Measurements from ENCODE around the gene MPDU1. TPM values are rescaled to one million over a fixed set of nuclear protein-coding genes. Genes with fewer than 3 reads are reported as not detected.

Gene MPDU1
- total and polyA plus RNA-seq, 2 of the 13 experiments (the other 11 are each of a cell fraction or from before 2014, with no cell fraction given) = 112 to 167 TPM

- TF ChIP-seq ZBTB34 (CRISPR knock-in tag; IDR thresholded peaks at IDR 0.05) (no peak), ZNF329 (CRISPR knock-in tag; IDR thresholded peaks at IDR 0.05; ENCODE audit: low read depth) (no peak), SALL1 (CRISPR knock-in tag; IDR thresholded peaks at IDR 0.05) (peak; percentile 63; the same call in 1 of the 2 replicates), ZNF577 (CRISPR knock-in tag; IDR thresholded peaks at IDR 0.05; ENCODE audit: borderline replicate concordance, low read depth) (no peak), HMG20A (CRISPR knock-in tag; IDR thresholded peaks at IDR 0.05; ENCODE audit: borderline replicate concordance) (peak; percentile 17; the same call in 1 of the 2 replicates), ZNF230 (CRISPR knock-in tag; IDR thresholded peaks at IDR 0.05) (0 out of 2 replicates have a peak, but pooled peaks have one; percentile 35), NR2F6 (IDR thresholded peaks at IDR 0.05) (0 out of 2 replicates have a peak, but pooled peaks have one; percentile 5), NR2F6 (CRISPR knock-in tag; IDR thresholded peaks at IDR 0.05) (peak; percentile 38; the same call in 1 of the 2 replicates), ISX (CRISPR knock-in tag; conservative IDR thresholded peaks at IDR 0.05) (no peak), TGIF2 (CRISPR knock-in tag; IDR thresholded peaks at IDR 0.05) (no peak), TARDBP (CRISPR knock-in tag; IDR thresholded peaks at IDR 0.05) (peak; percentile 34; the same call in 1 of the 2 replicates), KAT8 (CRISPR knock-in tag; IDR thresholded peaks at IDR 0.05) (peak; percentile 44; the same call in 1 of the 2 replicates), ZNF574 (CRISPR knock-in tag; IDR thresholded peaks at IDR 0.05) (0 out of 2 replicates have a peak, but pooled peaks have one; percentile 4), AGO1 (IDR thresholded peaks at IDR 0.05; ENCODE audit: low read depth, low read length, poor library complexity, severe bottlenecking) (no peak), MIXL1 (CRISPR knock-in tag; IDR thresholded peaks at IDR 0.05) (0 out of 2 replicates have a peak, but pooled peaks have one; percentile 28), MTA1 (CRISPR knock-in tag; IDR thresholded peaks at IDR 0.05; ENCODE audit: borderline replicate concordance) (peak; percentile 48; the same call in 1 of the 2 replicates), TAF1 (CRISPR knock-in tag; IDR thresholded peaks at IDR 0.05) (peak; percentile 29; the same call in 1 of the 2 replicates), PITX1 (CRISPR knock-in tag; IDR thresholded peaks at IDR 0.05) (0 out of 2 replicates have a peak, but pooled peaks have one; percentile 24), NFKBIZ (CRISPR knock-in tag; IDR thresholded peaks at IDR 0.05) (no peak)
- TF ChIP-seq, protein P1, sequence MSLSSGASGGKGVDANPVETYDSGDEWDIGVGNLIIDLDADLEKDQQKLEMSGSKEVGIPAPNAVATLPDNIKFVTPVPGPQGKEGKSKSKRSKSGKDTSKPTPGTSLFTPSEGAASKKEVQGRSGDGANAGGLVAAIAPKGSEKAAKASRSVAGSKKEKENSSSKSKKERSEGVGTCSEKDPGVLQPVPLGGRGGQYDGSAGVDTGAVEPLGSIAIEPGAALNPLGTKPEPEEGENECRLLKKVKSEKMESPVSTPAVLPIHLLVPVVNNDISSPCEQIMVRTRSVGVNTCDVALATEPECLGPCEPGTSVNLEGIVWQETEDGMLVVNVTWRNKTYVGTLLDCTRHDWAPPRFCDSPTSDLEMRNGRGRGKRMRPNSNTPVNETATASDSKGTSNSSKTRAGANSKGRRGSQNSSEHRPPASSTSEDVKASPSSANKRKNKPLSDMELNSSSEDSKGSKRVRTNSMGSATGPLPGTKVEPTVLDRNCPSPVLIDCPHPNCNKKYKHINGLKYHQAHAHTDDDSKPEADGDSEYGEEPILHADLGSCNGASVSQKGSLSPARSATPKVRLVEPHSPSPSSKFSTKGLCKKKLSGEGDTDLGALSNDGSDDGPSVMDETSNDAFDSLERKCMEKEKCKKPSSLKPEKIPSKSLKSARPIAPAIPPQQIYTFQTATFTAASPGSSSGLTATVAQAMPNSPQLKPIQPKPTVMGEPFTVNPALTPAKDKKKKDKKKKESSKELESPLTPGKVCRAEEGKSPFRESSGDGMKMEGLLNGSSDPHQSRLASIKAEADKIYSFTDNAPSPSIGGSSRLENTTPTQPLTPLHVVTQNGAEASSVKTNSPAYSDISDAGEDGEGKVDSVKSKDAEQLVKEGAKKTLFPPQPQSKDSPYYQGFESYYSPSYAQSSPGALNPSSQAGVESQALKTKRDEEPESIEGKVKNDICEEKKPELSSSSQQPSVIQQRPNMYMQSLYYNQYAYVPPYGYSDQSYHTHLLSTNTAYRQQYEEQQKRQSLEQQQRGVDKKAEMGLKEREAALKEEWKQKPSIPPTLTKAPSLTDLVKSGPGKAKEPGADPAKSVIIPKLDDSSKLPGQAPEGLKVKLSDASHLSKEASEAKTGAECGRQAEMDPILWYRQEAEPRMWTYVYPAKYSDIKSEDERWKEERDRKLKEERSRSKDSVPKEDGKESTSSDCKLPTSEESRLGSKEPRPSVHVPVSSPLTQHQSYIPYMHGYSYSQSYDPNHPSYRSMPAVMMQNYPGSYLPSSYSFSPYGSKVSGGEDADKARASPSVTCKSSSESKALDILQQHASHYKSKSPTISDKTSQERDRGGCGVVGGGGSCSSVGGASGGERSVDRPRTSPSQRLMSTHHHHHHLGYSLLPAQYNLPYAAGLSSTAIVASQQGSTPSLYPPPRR (CRISPR knock-in tag; IDR thresholded peaks at IDR 0.05; ENCODE audit: borderline replicate concordance) = 0 out of 2 replicates have a peak, but pooled peaks have one; percentile 23
- TF ChIP-seq, protein P2, sequence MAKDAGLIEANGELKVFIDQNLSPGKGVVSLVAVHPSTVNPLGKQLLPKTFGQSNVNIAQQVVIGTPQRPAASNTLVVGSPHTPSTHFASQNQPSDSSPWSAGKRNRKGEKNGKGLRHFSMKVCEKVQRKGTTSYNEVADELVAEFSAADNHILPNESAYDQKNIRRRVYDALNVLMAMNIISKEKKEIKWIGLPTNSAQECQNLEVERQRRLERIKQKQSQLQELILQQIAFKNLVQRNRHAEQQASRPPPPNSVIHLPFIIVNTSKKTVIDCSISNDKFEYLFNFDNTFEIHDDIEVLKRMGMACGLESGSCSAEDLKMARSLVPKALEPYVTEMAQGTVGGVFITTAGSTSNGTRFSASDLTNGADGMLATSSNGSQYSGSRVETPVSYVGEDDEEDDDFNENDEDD (CRISPR knock-in tag; IDR thresholded peaks at IDR 0.05; ENCODE audit: borderline replicate concordance) = peak; percentile 59; the same call in 1 of the 2 replicates
Observed at GRCh38 chr17:7551396-7551795, 32.3 kb upstream of the MPDU1 start (continued).

Measured in HepG2 (cell line).